NCI-H69 (cell line): ENCODE measurements around the gene PVALEF.

Experiments
- DNase-seq: peaks from one replicate; lab custom pipeline; 2025; lab: John Stamatoyannopoulos, UW

PVALEF gene

DNA sequence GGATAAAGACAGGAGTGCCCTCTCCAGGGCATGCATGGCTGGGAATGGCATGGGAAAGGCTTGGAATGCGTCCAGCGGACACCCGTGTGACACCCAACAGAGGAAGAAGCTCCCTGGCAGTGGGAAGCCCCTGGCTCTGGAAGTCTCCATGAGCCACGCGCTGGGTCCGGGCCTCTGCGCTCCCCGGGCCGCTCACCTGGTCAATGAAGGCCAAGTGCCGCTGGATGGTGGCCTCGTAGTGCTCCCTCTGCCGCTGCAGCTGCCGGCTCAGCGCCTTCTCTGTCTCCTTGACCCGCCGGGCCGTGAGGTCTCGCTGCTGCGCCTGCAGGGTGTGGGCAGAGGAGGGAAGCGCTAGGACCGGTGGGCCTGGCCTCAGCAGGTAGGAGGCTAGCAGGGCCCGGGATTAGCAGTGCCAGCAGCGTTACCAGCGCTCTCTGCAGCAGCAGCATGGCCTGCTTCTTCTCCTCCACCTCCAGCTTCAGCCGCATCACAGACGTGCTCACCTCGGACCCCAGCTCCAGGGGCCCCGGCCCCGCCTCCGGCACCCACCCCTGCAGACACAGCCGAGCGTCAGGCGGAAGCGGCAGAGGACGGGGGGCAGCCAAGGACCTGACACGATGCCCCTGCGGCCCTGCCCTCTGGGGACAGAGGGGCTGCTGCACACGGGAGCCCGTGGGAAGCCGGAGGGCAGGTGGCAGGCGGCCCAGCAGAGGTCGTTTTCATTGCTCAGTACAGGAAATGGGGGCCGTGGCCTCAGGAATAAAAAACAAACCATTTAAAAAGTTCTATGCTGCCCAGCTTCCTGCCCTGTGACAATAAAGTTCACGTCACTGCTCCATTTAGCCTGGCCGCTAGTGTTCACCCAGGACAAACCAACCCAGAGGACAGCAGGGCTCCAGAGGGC, 31.4 kb downstream of the PVALEF start:
- no peak for DNase-seq

DNA sequence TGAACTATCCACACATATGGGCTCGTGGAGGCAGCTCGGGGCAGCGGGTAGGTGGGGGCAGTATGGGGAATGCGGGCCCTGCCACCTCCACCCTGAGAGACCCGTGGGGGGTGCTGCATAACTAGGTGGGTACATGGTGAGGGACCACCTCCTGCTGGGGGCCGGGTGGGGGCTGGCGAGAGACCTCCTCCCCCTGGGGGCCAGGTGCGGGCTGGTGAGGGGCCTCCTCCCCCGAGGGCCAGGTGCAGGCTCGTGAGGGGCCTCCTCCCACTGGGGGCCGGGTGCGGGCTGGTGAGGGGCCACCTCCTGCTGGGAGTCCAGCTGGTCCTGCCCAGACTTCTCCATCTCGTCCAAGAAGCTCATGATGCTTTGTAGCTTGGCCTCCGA, 32.1 kb downstream of the PVALEF start:
- no peak for DNase-seq

DNA sequence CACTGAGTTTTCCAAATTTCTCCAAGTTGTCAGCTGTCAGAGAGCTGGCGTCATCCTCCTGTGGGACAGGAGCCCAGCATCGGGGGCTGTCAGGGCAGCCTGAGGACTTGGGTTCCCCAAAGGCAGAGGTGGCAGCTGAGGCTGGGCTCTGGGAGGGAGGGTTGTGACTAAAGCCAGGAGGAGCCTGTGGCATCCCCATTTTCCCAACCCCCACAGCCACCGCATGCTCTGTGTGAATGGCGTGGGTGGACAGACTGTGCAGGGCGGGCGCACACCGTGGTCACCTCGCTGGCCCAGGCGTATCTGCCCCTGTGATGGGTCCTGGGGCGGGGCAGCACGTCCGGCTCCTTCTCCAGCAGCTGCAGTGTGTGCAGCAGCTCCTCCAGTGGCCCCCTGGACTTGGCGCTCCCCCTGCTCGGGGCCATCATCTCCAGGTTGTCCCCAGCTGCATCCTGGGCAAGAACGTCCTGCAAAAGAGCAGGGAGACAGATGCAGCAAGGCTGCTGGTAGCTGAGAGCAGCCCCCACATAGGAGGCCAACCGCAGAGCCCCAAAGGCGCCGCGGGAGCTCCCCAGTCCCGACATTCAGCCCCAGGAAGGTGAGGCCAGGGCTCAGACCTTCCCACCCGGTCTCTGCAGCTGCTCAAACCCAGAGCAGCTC, 32.7 kb downstream of the PVALEF start:
- DNase-seq = no peak

DNA sequence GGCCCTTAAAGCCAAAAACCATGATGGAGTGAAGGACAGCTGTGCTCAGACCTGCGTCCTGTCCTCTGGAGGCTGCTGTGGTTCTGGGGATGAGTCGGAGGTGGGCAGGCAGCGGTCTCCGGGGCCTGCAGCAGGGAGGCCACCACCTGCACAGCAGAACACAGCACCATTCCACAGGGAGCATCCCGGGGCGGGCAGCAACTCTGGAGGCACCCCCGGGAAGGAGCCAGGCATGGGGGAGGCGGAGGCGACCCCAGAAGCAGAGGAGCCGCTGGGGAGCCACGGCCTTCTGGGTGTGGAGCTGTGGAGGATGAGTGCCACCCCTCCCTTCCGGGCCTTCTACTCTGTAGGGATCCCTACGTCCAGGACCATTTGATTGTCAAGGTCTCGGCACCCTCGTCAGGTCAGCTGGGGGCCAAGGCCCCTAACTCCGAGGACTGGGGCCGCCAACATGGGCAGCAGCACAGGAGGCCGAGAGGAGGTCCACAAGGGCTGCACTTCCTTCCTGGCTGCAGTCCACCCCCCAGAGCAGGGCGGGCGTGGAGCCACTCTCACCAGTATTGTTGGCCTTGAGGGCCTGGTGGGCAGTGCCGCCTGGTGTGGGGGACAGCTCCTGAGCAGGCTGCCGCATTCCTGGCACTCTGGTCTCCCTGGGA, 33.6 kb downstream of the PVALEF start:
- no peak for DNase-seq

DNA sequence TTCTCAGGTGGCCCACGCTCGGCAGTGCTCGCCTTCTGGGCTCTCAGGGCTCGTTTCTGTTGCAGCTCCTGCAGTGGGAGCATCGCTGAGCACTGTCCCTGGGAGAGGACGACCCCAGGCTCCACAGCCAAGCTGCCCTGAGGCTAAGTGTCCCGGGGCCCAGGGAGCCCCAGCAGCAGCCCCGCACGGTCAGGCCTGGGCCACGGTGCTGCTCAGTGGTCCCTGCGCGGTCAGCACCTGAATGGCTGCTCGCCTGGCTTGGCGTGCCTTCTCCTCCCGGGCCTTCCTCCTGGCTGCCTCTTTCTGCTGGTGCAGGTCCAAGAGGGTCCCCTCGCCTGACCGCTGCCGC, 34.1 kb downstream of the PVALEF start:
- no peak for DNase-seq

DNA sequence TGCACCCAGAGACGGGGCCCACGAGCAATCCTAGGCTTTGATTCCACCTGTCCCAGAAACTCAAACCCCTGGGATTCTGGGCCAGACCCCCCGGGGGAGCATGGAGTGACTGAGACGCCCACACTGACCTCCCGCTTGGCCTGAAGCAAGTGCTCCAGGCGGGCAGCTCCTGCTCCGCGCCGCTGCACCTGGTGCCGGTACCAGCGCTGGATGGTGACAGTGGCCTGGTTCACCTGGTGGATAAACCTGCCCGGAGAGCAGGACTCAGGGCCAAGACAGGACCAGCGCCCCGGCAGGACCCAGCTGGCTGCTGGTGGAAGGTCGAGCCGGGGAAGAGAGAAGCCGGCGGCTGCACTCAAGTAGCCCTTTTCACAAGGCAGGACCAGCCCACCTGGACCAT, 34.9 kb downstream of the PVALEF start:
- DNase-seq = no peak

DNA sequence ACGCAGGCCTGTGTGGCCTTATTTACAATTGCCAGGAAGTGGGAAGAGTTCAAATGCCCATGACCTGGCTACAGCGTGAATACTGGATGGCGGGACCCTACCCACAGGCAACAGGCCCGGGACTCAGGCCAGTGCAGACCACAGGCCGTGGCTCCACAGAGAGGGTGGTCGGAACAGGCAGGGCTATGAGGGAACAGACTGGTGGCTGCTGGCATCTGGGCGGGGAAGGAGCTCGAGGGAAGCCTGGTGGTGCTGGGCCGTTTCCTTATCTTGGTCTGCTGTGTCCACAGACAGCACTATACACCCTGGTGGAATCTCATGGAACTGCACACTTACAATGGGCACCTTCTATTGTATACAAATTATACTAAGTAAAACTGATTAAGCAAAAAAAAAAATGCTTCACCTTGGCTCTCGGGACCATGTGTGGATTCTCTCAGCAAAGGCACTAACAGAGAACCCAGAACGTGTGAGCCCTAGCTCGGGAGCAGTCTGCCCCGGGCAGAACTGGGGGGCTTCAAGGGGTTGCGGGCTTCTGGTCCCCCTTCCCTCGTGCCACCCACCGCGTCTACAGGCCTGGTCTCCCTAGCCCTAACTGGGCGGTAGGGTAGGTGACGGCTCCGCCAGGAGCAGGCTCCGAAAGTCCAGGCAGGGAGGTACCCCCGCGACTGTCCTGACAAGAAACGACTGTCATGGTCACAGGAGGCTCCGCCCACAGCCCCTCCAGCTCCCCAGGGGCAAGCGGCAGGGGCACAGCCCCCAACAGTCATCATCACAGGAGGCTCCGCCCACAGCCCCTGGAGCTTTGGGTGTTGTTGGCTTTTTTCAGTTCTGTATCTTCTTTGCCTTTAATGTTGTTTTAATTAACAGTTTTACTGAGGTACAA, 35.6 kb downstream of the PVALEF start:
- DNase-seq = peak; percentile 41

DNA sequence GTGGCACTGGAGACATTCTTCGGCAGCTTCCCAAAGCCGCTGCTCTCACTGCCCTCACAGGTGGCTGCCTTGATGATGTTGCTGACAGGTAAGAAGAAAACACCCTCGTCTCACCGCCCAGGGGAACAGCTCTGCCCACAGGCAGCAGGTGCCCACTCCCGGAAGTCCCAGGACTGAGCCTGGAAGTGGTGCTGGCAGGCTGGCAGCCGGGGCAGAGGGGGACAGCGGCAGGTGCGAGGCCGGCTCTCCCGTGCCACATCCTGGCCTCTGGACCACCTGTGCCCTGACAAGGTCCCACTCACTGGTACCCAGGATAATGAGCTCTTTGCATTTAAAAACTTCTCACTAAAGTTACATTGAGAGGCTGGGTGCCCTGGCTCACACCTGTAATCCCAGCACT, 37.0 kb downstream of the PVALEF start:
- no peak for DNase-seq

DNA sequence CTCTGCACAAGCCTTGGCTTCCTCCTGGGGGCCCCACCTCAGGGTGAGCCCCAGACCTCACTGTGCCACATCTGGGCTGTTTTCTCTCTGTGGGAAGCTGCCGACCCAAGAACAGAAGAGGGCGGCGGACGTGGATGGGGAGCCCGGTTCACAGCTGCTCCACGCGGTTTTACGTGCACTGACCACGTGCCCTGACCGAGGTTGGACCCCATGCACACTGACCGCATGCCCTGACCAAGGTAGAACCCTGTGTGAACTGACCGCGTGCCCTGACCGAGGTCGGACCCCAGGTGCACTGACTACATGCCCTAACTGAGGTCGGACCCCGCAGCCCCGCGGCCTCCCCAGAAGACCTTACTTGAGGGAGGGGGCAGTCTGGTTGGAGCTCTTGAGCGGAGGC, 37.8 kb downstream of the PVALEF start:
- DNase-seq = no peak

DNA sequence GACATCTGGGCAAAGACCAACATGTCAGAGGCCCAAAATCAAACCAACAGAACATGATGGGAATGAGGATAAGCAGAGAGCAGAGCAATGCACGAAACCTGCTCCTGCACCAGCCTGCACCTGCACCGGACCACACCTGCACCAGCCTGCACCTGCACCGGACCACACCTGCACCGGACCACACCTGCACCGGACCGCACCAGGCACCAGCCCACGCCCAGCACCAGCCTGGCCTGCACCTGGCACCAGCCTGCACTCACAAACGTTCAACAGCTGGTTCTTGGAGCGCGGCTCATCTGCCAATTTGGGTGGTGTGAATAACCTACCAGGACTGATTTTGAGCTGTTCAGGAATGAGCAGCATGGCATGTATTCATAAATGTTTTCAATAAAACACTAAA, 39.3 kb downstream of the PVALEF start:
- no peak for DNase-seq

DNA sequence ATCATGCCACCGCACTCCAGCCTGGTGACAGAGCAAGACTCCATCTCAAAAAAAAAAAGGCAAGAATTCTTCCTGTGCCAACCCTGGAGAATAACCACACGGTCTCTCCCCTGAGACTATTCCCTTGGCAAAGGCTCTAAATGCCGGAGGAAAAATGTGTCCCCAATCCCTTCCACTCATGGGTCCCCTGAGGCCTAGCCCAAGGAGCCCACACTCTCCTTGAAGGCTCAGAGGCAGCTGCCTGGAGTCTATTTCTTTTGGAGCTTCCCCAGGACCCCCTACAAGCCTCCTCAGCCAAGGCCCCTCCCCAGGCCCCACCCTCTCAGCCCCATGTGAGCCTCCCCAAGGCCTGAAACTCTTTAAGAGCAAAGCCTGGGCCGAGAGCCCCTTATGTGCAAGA, 40.9 kb downstream of the PVALEF start:
- no peak for DNase-seq

DNA sequence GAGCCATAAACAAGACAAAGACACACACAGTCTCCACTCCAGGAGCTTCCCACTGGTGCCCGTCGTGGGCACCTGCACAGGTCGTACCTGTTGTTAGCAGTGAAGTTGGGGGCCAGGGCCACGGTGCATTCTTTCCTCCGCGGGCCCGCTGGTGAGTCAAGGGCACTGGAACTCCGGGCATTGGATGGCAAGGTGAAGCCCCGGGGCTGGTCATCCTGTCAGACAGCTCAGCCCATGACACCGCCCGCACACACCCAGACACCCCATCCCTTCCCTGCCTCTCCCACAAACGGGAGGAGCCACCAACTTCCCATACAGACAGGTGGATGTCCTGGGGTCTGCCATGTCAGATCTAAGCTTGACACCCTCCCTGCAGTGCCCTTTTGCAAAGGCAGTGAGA, 41.4 kb downstream of the PVALEF start:
- DNase-seq = no peak

DNA sequence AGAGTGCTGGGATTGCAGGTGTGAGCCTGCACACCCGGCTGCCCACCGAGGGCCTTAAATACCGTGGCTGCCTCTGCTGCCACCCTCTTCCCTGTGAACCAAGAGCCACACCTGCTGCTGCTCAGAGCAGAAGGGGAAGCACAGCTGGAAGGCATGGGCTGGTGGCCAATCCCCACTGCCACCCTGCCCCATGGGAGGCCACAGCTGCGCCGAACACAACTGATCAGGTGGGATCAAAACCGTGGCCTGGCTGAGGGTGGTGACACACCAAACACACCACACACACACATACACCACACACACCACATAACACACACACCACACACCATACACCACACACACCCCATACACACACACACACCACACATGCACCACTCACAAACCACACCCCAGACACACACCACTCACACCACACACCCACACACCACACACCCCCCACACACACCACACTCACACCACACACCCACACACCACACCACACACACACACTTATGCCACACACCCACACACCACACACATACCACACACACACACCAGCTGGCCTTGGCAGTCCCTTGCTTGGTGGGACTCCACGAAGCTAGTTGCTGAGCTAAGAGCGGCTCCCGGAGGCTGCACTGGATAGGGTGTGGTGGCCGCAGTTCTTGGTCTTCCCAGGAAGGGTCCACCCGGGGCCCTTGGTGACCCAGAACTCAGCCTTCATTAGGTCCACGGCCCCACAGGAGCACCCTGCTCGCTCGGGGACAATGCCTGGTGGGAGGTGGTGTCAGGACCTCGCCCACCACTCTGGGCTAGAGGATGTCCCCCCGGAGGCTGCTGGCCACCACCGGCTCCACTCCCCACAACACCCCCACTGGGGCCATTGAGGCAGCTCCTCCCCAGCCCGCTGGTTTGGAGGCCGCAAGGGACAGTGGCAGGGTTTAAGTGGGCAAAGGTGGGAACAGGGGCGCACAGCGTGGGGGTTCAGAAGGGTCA, 42.6 kb downstream of the PVALEF start:
- DNase-seq = peak; percentile 64

DNA sequence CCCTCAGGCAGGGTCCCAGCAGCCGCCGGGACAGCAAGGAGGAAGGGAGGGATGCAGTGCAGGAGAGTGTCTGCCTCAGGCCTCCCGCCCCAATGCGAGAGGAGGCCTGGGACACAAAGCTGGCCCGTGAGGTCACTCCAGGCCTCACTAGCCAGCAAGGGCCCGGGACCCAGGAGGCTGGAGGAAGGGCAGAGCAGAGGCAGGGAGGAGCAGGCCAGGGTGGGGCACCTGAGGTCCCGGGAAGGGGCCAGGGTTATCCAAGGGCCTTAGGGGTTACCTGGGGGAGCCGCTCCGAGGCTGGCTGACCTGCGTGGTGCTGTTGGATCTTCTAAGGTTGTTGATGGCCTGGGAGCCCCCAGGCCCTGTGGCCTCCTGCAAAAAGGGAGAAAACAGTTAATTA, 43.3 kb downstream of the PVALEF start:
- DNase-seq = no peak

DNA sequence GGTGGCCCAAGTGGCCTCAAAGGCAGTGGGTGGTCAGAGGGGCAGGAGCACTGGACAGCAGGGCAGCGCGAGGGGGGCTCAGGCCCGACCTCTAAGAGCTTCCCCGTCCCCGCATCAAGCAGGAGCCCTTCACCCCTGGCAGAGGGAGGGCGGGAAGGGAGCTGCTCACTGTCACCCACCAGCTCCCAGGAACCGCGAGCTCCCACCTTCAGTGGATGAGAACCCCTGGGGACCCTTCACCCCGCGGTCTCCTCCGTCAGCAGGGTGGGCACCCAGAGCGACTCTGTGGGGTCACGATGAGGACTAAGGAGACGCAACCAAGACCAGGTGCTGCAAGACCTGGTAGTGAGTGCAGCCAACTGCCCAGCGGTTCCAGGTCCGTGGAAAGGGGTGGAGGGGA, 43.8 kb downstream of the PVALEF start:
- no peak for DNase-seq

DNA sequence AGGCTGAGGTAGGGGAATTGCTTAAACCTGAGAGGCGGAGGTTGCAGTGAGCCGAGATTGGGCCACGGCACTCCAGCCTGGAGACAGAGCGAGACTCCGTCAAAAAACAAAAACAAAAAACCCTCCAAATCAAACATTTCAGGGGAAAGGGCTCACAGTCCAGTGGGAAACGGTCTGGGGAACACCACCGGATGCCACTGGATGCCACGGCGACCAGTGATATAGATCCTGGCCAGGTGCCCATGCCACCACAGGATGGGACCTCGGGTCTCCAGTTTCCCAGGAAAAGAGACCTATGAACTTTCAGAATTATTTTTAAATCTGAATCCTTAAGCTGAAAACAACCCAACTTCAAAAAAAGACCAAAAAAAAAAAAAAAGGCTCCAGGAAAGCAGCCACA, 45.2 kb downstream of the PVALEF start:
- DNase-seq = no peak

DNA sequence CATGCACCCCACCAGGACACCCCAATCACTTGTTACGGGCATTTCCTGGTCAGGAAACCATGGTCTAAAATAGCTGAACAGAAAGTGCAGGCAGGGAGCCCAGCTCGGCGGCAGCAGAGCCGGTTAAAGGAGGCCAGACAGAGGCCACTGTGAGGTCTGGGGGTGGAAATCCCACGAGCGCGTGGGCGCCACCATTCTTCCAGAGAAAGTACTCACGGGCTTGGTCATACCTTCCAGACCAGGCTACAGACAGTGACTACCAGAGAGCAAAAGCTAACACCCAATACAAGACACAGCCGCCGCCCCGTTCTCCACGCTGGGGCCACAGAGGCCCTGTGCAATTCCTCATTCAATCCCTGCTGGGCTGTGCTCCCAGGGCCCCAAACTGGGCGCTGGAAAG, 45.6 kb downstream of the PVALEF start:
- no peak for DNase-seq

DNA sequence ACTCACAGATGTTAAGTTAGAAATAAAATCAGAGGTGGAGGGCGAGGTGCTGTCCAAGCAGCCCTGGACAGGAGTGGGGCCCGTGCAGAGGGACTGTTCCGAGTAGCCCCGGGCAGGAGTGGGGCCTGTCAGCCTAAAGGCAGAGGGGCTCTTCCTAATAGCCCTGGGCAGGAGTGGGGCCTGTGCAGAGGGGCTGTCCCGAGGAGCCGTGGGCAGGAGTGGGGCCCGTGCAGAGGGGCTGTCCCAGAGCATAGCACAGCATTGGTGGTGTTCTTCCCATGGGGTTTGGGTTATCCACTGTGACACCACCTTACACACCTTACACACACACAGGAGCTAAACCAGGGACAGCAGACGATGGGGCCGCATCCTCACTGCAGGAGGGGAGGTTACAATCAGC, 47.1 kb downstream of the PVALEF start:
- no peak for DNase-seq

DNA sequence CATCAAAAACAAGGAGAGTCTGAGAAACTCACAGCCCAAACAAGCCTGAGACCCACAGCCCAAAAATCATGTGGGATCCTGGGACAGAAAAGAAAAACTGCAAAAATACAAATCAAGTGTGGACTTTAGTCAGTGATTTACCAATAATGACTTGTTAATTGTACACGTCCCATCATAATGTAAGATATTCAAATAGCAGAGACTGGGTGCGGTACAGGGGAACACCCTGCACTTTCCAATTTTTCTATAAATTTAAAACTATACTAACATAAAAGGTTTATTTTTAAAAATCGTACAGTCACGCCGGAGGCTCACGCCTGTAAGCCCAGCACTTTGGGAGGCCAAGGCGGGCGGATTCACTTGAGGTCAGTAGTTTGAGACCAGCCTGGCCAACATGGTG, 48.7 kb downstream of the PVALEF start:
- DNase-seq = no peak

DNA sequence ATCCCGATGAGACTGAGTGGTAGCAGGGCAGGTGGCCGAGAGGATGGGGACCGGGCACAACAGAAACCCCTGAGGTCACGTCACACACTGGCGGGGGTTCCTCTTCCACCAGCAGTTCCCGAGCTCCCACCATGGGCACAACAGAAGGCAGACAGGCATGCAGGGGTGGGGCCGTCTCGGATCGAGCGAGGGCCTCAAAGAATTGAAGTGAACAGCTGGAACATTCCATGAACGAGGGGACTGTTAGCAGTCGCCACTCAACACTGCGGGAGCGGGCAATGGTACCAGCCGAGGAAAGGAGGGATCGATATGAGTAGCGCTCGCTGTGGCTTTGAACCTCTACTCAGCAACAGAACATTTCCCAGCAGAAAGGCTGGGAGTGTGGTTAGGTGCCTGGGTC, 52.2 kb downstream of the PVALEF start:
- DNase-seq = no peak

DNA sequence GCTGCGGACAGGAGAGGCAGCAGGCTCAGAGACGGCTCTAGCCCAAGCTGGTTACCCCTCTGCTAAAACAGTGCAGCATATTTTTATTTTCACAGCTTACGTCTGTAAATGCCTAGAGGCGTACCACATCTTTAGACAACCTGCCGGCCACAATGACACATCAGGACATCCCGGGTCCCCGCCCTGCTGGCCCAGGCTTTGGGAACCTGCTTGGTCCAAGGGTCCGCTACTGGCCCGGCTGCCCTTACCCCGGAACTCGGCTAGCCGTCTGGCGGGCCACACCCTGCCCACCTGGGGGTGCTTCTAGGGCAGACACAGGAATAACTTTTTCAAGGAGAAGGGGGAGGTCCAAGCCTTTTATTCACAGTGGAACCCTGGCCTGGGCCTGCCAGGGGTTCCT, 53.2 kb downstream of the PVALEF start:
- no peak for DNase-seq
